ENCODE data around the gene CDK2.

DNA sequence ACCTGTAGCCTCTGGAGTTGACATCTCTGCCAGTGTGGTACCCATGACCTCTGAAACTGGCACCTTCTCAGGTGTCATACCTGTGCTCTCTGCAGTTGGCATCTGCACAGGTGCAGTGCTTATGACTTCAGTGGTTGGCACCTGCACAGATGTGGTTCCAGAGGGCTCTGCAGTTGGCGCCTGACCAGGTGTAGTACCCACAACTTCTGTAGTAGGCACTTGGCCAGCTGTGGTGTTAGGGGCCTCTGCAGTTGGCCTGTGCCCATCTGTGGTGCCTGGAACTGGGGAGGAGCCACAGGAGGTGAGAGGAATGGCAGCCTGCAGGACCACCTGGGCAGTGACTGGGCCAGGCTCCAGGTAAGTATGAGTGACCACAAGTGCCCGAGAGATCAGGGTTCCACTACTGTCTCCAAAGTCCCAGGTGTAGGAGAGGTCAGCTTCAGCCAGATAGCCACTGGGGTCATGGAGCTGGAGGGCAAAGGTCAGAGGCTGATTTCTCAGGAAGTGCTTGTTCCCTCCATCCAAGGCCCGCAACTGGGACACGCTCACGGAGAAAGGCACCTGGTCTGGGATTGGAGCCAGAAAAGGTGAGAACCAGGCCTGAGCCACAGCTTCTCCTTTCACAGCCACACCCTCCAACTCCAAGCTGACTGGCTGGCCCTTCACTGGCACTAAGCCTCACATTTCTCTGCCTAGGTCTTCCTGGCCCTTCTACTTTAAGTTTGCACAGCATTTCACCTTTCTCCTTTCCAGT, 9.3 kb upstream of the CDK2 start:
- TF ChIP-seq, protein P1, sequence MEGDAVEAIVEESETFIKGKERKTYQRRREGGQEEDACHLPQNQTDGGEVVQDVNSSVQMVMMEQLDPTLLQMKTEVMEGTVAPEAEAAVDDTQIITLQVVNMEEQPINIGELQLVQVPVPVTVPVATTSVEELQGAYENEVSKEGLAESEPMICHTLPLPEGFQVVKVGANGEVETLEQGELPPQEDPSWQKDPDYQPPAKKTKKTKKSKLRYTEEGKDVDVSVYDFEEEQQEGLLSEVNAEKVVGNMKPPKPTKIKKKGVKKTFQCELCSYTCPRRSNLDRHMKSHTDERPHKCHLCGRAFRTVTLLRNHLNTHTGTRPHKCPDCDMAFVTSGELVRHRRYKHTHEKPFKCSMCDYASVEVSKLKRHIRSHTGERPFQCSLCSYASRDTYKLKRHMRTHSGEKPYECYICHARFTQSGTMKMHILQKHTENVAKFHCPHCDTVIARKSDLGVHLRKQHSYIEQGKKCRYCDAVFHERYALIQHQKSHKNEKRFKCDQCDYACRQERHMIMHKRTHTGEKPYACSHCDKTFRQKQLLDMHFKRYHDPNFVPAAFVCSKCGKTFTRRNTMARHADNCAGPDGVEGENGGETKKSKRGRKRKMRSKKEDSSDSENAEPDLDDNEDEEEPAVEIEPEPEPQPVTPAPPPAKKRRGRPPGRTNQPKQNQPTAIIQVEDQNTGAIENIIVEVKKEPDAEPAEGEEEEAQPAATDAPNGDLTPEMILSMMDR (conservative IDR thresholded peaks at IDR 0.05; ENCODE audit: low read depth, low read length): no peak
- TF ChIP-seq POLR2A (IDR thresholded peaks at IDR 0.05; ENCODE audit: low read depth, low read length) (no peak), MXI1 (IDR thresholded peaks at IDR 0.05; ENCODE audit: borderline replicate concordance, low read depth, low read length) (no peak), RAD21 (IDR thresholded peaks at IDR 0.05; ENCODE audit: low read length) (no peak), CEBPB (IDR thresholded peaks at IDR 0.05; ENCODE audit: low read depth, low read length) (no peak), RFX5 (IDR thresholded peaks at IDR 0.05; ENCODE audit: low read depth, low read length) (no peak), SMC3 (IDR thresholded peaks at IDR 0.05; ENCODE audit: low read depth, low read length) (no peak), USF2 (IDR thresholded peaks at IDR 0.05; ENCODE audit: low read depth, low read length) (no peak), CHD1 (IDR thresholded peaks at IDR 0.05; ENCODE audit: low read depth, low read length) (no peak), FOS (IDR thresholded peaks at IDR 0.05; ENCODE audit: low read depth, low read length) (no peak), RCOR1 (IDR thresholded peaks at IDR 0.05; ENCODE audit: insufficient replicate concordance, low read length) (no peak), MAZ (IDR thresholded peaks at IDR 0.05; ENCODE audit: borderline replicate concordance, low read depth, low read length) (no peak), BHLHE40 (IDR thresholded peaks at IDR 0.05; ENCODE audit: low read depth, low read length) (no peak), MAFK (IDR thresholded peaks at IDR 0.05; ENCODE audit: low read depth, low read length) (no peak)
